ENCODE measurements around the gene FRA10AC1. TPM values are rescaled to one million over a fixed set of nuclear protein-coding genes. Genes with fewer than 3 reads are reported as not detected.

FRA10AC1 gene
- total RNA-seq, 1 experiment from 2014 or later: 12.4 TPM

DNA sequence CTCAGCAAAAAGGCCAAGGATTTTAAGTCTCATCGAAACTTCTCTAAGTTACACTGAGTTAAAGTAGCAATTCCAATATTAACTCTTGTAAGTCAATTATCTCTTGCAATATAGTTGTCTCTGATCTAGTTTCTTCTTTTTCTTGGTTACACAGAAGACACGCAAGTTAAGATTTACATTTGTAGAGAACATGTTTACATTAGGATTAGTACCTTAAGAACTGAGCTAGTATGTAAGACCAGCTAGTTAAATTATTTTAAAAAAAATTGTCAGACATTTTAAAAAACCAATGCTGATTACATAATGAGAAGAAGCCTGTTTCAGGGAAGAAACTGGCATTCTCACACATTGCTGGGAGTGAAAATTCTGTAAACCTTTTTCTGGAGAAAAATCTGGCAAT, 31.4 kb downstream of the FRA10AC1 start:
- Histone ChIP-seq H3K9ac (ENCODE audit: extremely low read depth, insufficient read length, low read length) (no peak overlapping the region), H2AK5ac (ENCODE audit: insufficient read length, low read length) (no peak overlapping the region), H3K56ac (ENCODE audit: insufficient read length, low read depth, low read length) (no peak overlapping the region), H3K27ac (ENCODE audit: insufficient read length, low read depth, low read length) (no peak overlapping the region), H4K5ac (ENCODE audit: insufficient read length, low read depth, low read length) (no peak overlapping the region), H3K18ac (ENCODE audit: insufficient read length, low read depth, low read length) (no peak overlapping the region), H2BK20ac (ENCODE audit: low read depth, low read length, poor library complexity, severe bottlenecking) (no peak overlapping the region), H4K20me1 (ENCODE audit: control insufficient read depth, insufficient read depth, insufficient read length) (no peaks in the 10 kb centered on the region), H3K79me1 (ENCODE audit: insufficient read depth, low read depth, low read length, poor library complexity, severe bottlenecking) (no peaks in the 10 kb centered on the region), H3K4me2 (ENCODE audit: insufficient read depth, insufficient read length, low read length) (no peak overlapping the region), H2BK12ac (ENCODE audit: insufficient read length, low read depth, low read length) (no peak overlapping the region), H3K9me3 (ENCODE audit: control insufficient read depth, low read depth, low read length) (no peaks in the 10 kb centered on the region), H3K27me3 (ENCODE audit: insufficient read depth, low read length) (no peaks in the 10 kb centered on the region), H3T11ph (ENCODE audit: low read length) (no peak overlapping the region), H3K79me2 (ENCODE audit: insufficient read depth, low read length) (no peaks in the 10 kb centered on the region), H4K91ac (ENCODE audit: insufficient read length, low read depth, low read length) (no peak overlapping the region), H4K8ac (replicated peaks; ENCODE audit: insufficient read length, low read depth, low read length) (no peak overlapping the region), H3K23ac (ENCODE audit: insufficient read length, low read depth, low read length) (no peak overlapping the region), H2AFZ (ENCODE audit: low read length) (no peak overlapping the region), H2BK120ac (ENCODE audit: low read depth, low read length, poor library complexity, severe bottlenecking) (no peak overlapping the region), H3K4ac (ENCODE audit: low read depth, low read length) (no peak overlapping the region), H3K4me1 (ENCODE audit: insufficient read depth, low read length) (no peaks in the 10 kb centered on the region), H3K23me2 (ENCODE audit: insufficient read length, low read depth, low read length, poor library complexity, severe bottlenecking) (no peaks in the 10 kb centered on the region), H3K14ac (ENCODE audit: insufficient read depth, low read length) (no peak overlapping the region), H2BK15ac (ENCODE audit: low read depth, low read length) (no peak overlapping the region), H2BK5ac (ENCODE audit: insufficient read length, low read length) (no peak overlapping the region)
- Mint-ChIP-seq H3K27ac (no peak overlapping the region), H3K4me1 (no peaks in the 10 kb centered on the region), H3K36me3 (ENCODE audit: insufficient read depth in 1 of 3, low read depth in 3 of 3) (peaks cover 2 to 38% (median 20%) of the 10 kb centered on the region in 3 experiments; a peak in 5 of 7 replicates), H3K4me3 (no peak overlapping the region), H3K27me3 (ENCODE audit: low read depth) (no peaks in the 10 kb centered on the region), H3K9me3 (no peaks in the 10 kb centered on the region)
- no peak for DNase-seq
- WGBS (ENCODE audit: extremely low coverage, insufficient read length, low lambda C conversion rate): no CpG with 5 or more reads among the region's 2 CpGs
- TF ChIP-seq, protein P1, sequence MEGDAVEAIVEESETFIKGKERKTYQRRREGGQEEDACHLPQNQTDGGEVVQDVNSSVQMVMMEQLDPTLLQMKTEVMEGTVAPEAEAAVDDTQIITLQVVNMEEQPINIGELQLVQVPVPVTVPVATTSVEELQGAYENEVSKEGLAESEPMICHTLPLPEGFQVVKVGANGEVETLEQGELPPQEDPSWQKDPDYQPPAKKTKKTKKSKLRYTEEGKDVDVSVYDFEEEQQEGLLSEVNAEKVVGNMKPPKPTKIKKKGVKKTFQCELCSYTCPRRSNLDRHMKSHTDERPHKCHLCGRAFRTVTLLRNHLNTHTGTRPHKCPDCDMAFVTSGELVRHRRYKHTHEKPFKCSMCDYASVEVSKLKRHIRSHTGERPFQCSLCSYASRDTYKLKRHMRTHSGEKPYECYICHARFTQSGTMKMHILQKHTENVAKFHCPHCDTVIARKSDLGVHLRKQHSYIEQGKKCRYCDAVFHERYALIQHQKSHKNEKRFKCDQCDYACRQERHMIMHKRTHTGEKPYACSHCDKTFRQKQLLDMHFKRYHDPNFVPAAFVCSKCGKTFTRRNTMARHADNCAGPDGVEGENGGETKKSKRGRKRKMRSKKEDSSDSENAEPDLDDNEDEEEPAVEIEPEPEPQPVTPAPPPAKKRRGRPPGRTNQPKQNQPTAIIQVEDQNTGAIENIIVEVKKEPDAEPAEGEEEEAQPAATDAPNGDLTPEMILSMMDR (conservative IDR thresholded peaks at IDR 0.05): no peak
